OCI-LY1 (cell line): ENCODE results near the gene MTERF1.

Experiments
- EZH2 ChIP-seq: fragments of 200-600 bp; sonication (generic), shearing (Covaris generic); IDR thresholded peaks from 2 replicates; pipeline ENCODE4 v1.8.0; 2017; ENCODE audit warnings: borderline replicate concordance, mixed run types, mild to moderate bottlenecking, antibody characterized with exemption, low read length, moderate library complexity, mixed read lengths
- TF ChIP-seq, protein P1 (sequence below): fragments of 200-600 bp; sonication (generic), shearing (Covaris generic); IDR thresholded peaks from 2 replicates; pipeline ENCODE4 v1.5.1; 2017; ENCODE audit warnings: mild to moderate bottlenecking, antibody characterized with exemption, low read length, moderate library complexity, mixed read lengths

DNA sequence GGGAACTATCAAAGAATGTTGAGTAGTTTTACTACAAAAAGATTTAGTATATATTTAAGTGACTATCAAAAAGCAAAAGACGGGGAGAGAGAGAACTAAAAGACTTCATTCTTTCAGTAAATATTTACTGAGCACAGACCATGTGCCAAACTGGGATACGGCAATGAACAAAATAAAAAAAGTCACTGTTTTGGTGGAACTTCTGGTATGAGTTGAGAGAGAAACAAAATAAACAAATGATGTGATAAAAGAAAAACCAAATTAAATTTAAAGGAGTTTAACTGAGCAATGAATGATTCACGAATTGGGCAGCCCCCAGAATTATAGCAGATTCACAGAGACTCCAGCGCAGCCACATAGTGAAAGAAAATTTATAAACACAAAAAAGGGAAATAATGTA, 42.4 kb upstream of the MTERF1 start:
- TF ChIP-seq, protein P1, sequence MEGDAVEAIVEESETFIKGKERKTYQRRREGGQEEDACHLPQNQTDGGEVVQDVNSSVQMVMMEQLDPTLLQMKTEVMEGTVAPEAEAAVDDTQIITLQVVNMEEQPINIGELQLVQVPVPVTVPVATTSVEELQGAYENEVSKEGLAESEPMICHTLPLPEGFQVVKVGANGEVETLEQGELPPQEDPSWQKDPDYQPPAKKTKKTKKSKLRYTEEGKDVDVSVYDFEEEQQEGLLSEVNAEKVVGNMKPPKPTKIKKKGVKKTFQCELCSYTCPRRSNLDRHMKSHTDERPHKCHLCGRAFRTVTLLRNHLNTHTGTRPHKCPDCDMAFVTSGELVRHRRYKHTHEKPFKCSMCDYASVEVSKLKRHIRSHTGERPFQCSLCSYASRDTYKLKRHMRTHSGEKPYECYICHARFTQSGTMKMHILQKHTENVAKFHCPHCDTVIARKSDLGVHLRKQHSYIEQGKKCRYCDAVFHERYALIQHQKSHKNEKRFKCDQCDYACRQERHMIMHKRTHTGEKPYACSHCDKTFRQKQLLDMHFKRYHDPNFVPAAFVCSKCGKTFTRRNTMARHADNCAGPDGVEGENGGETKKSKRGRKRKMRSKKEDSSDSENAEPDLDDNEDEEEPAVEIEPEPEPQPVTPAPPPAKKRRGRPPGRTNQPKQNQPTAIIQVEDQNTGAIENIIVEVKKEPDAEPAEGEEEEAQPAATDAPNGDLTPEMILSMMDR, result no peak
- no peak for TF ChIP-seq EZH2
